Mesenchymal stem cell (in vitro differentiated cells and primary cell): ENCODE results near the gene EFNA1.
A peak's percentile ranks its signal among the peaks of the same experiment; 100 is the strongest.

Experiments used
- DNase-seq: peaks from one replicate; pipeline ENCODE4 v3.0.0-alpha.2; 2013
- H2AFZ ChIP-seq: one replicate; pipeline ENCODE4 v1.6.1; 2013; ENCODE audit warnings: low read depth, mild to moderate bottlenecking, control low read depth, inconsistent platforms, low read length, moderate library complexity
- H2AK5ac ChIP-seq: 2 replicates; pipeline ENCODE4 v1.6.1; 2013; ENCODE audit warnings: low read length, moderate library complexity, mild to moderate bottlenecking, inconsistent platforms; ENCODE audit not compliant: severe bottlenecking
- H2BK120ac ChIP-seq: one replicate; pipeline ENCODE4 v1.6.1; 2013; ENCODE audit warnings: low read depth, mild to moderate bottlenecking, inconsistent platforms, low read length, moderate library complexity
- H2BK12ac ChIP-seq, 2 experiments: one replicate each; pipeline ENCODE4 v1.6.1; 2013; ENCODE audit warnings: inconsistent platforms in 2 of 2, low read length in 2 of 2, mild to moderate bottlenecking in 2 of 2, moderate library complexity in 2 of 2, control low read depth in 1 of 2
- H2BK15ac ChIP-seq: one replicate; pipeline ENCODE4 v1.6.1; 2013; ENCODE audit warnings: mild to moderate bottlenecking, low read depth, inconsistent platforms; ENCODE audit not compliant: poor library complexity, severe bottlenecking
- H2BK5ac ChIP-seq: 2 replicates; pipeline ENCODE4 v1.6.1; 2013; ENCODE audit warnings: low read depth, mild to moderate bottlenecking, low read length, control low read depth, inconsistent platforms; ENCODE audit not compliant: poor library complexity, severe bottlenecking
- H3K14ac ChIP-seq, 2 experiments: one replicate each; pipeline ENCODE4 v1.6.1; 2013; ENCODE audit warnings: inconsistent platforms in 2 of 2, low read length in 2 of 2, control low read depth in 1 of 2, mild to moderate bottlenecking in 1 of 2, moderate library complexity in 1 of 2
- H3K18ac ChIP-seq, 2 experiments: one replicate each; pipeline ENCODE4 v1.6.1; 2013; ENCODE audit warnings: inconsistent platforms in 2 of 2, low read length in 2 of 2, control low read depth in 1 of 2, low read depth in 1 of 2, mild to moderate bottlenecking in 1 of 2
- H3K23ac ChIP-seq, 2 experiments: one replicate each; pipeline ENCODE4 v1.6.1; 2013; ENCODE audit warnings: inconsistent platforms in 2 of 2, low read length in 2 of 2, mild to moderate bottlenecking in 2 of 2, moderate library complexity in 2 of 2, control low read depth in 1 of 2
- H3K27ac ChIP-seq: 2 replicates; pipeline ENCODE4 v1.5.1; 2013; ENCODE audit warnings: mild to moderate bottlenecking, moderate library complexity, low read length, control low read depth, inconsistent platforms; ENCODE audit not compliant: poor library complexity, severe bottlenecking
- H3K27me3 ChIP-seq, 2 experiments: 2 replicates each; pipeline versions ENCODE4 v1.6.1 to v1.7.0; 2013; ENCODE audit warnings: low read length in 2 of 2, mild to moderate bottlenecking in 2 of 2, moderate library complexity in 2 of 2, control low read depth in 1 of 2, inconsistent platforms in 1 of 2; ENCODE audit not compliant: control insufficient read depth in 1 of 2, insufficient read depth in 1 of 2
- H3K36me3 ChIP-seq, 2 experiments: 2 replicates each; pipeline versions ENCODE4 v1.6.1 to v1.7.0; 2013; ENCODE audit warnings: low read length in 2 of 2, control low read depth in 1 of 2, inconsistent platforms in 1 of 2, low read depth in 1 of 2, mild to moderate bottlenecking in 1 of 2; ENCODE audit not compliant: insufficient read depth in 2 of 2, control insufficient read depth in 1 of 2
- H3K4ac ChIP-seq, 2 experiments: one replicate each; pipeline ENCODE4 v1.6.1; 2013; ENCODE audit warnings: inconsistent platforms in 2 of 2, low read length in 2 of 2, mild to moderate bottlenecking in 2 of 2, moderate library complexity in 2 of 2, control low read depth in 1 of 2, low read depth in 1 of 2
- H3K4me1 ChIP-seq: 2 replicates; pipeline ENCODE4 v1.6.1; 2013; ENCODE audit warnings: low read depth, low read length, control low read depth; ENCODE audit not compliant: control insufficient read depth, insufficient read depth
- H3K4me2 ChIP-seq: 2 replicates; pipeline ENCODE4 v1.6.1; 2013; ENCODE audit warnings: low read length, mild to moderate bottlenecking, inconsistent platforms; ENCODE audit not compliant: poor library complexity, severe bottlenecking
- H3K4me3 ChIP-seq, 2 experiments: 2 replicates each; pipeline versions ENCODE4 v1.5.1 to v1.7.0; 2013; ENCODE audit warnings: low read length in 2 of 2, mild to moderate bottlenecking in 2 of 2, control low read depth in 1 of 2, low read depth in 1 of 2; ENCODE audit not compliant: insufficient read depth in 1 of 2
- H3K79me1 ChIP-seq: replicated peaks from 2 replicates; pipeline ENCODE4 v1.6.1; 2013; ENCODE audit warnings: mild to moderate bottlenecking, control low read depth, low read length, inconsistent platforms; ENCODE audit not compliant: poor library complexity, severe bottlenecking
- H3K9ac ChIP-seq: 2 replicates; pipeline ENCODE4 v1.7.0; 2013; ENCODE audit warnings: mild to moderate bottlenecking, low read length, moderate library complexity
- H3K9me3 ChIP-seq: 2 replicates; pipeline ENCODE4 v1.7.0; 2013; ENCODE audit warnings: mild to moderate bottlenecking, low read length; ENCODE audit not compliant: control insufficient read depth
- H4K8ac ChIP-seq: one replicate; pipeline ENCODE4 v1.6.1; 2013; ENCODE audit warnings: inconsistent platforms, mild to moderate bottlenecking, low read length, moderate library complexity
- H4K91ac ChIP-seq: one replicate; pipeline ENCODE4 v1.6.1; 2013; ENCODE audit warnings: mild to moderate bottlenecking, low read length, inconsistent platforms
- WGBS: methylation state at CpG from one replicate; pipeline ENCODE4 v1.1.7; 2013; ENCODE audit warnings: mixed read lengths; 5-methylcytosine and 5-hydroxymethylcytosine counted together

EFNA1 gene

DNA sequence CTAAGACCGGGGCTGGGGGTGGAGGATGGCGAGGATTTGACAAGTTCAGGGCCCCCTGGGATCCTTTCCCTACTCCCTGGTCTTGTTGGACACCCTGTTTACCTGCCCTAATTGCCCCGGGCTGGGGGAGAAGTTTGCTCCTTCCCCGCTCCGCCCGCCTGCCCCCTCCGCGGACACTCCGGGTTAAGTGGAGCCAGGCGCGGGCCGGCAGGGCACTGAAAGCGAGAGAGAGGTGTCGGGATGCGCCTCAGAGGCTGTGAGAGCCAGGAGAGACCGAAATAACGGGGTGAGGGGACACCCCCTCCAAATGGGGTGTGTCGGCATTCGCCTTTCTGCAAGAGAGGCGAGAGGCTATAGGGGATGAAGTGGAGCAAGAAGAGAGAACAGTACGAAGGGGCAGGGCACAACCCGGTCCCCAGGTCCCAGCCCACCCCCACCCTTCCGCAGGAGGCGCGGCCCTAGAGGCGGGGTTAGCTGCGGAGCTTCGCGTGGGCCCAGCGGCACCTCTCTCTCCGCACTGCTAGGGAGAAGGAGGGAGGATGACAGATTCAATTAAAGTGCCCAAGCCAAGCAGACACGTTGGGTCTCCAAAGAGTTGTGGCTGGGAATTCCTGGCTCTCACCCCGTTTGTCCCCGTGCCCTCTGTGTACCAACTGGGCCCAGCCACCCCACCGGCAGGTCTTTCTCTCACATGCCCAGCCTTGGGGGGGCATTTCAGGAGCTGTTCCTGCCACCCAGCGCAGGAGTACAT, 45.2 kb upstream of the EFNA1 start:
- Histone ChIP-seq H2BK5ac (no peak overlapping the region), H3K4me3 (no peak overlapping the region), H3K4me2 (peak overlapping the region; percentile 41), H4K91ac (no peak overlapping the region), H2BK120ac (no peak overlapping the region), H2AFZ (no peak overlapping the region), H2AK5ac (no peak overlapping the region), H3K18ac (no peak overlapping the region), H3K27me3 (peaks cover 57 to 60% of the 10 kb centered on the region in 2 experiments), H3K14ac (no peak overlapping the region), H3K27ac (no peak overlapping the region), H3K9me3 (no peaks in the 10 kb centered on the region), H2BK15ac (no peak overlapping the region), H4K8ac (no peak overlapping the region), H3K9ac (no peak overlapping the region), H3K4me1 (peaks cover 67% of the 10 kb centered on the region), H2BK12ac (no peak overlapping the region), H3K79me1 (no peaks in the 10 kb centered on the region), H3K23ac (peak overlapping the region in 1 of 2 experiments; percentile 91), H3K4ac (no peak overlapping the region), H3K36me3 (peaks cover 0 to 4% of the 10 kb centered on the region in 2 experiments)
- no peak for DNase-seq
- 7% methylated on average over 31 of the region's 36 CpGs for WGBS

DNA sequence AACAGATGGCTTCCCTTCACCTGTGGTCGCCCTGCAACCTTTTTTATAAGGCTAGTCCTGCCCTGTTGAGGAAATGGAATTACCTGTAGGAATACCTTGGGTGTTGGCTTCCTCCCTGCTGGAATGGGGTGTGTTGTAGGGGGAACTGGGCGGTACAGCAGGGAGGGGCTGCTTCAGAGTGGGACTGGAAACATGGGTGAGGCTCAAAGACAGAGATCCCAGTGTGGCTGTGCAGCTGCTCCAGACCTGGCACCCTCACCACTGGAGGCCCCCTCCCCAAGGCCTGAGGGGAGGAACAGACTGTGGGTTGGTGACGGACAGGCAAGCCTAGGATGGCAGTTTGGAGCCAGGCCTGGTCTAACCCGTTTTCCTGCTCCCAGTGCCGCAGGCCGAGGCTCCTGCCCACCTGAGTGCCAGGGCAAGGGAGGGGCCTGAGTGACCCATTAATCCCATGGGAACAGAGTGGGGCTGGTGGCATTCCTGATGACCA, 44.6 kb upstream of the EFNA1 start:
- H3K9ac ChIP-seq = no peak overlapping the region

DNA sequence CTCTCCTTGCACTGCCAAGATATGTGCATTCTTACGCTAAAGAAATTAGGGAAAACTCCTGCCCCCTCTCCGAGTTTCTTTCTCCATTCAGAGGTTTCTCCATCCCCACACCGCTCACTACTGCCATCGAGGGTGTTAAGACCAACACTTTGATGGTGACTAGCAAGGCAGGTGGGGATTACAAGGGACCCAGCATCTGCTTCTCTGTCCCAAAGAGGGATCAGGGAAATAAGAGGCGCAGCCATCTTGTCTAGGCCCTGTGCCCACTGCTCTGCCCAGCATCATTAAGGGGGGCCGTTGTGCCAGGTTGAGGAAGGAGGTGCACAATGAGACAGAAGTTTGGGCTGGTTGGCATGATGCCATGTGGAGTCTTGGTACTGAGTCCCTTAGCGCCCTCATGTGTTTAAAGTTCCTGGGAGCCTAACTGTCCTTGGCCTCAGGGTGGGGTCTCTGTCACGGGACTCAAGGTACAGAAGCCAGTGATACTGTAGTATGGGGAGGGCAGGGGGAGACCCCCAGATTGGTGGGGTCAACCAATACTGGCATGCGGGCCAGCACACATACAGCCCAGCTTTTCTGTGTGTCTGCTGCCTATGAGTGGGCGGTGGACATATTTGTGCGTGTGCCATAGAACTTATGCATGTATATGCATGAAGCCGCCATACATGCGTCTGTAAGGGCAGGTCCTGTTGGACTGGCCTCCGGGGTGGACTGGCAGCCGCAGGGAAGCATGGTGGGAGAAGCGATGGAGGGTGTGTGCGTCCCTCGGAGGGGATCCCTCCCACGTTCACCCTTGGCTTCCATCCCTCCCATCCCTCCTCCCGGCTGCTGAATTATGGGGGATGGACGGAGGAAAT, 43.6 kb upstream of the EFNA1 start:
- H3K27ac ChIP-seq = no peak overlapping the region
- no peak overlapping the region for H4K91ac ChIP-seq
- no peaks in the 10 kb centered on the region for H3K79me1 ChIP-seq
- H2BK15ac ChIP-seq = peak overlapping the region; percentile 21
- peak overlapping the region in 1 of 2 experiments; percentile 0 for H2BK12ac ChIP-seq
- H3K4me2 ChIP-seq = peak overlapping the region; percentile 62
- H2BK5ac ChIP-seq = no peak overlapping the region
- H3K4ac ChIP-seq = peak overlapping the region in 1 of 2 experiments; percentile 37
- DNase-seq = peak; percentile 48
- H3K14ac ChIP-seq = peak overlapping the region in 1 of 2 experiments; percentile 6
- H3K18ac ChIP-seq = no peak overlapping the region
- peak overlapping the region; percentile 44 for H2AFZ ChIP-seq
- peaks cover 51 to 52% of the 10 kb centered on the region in 2 experiments for H3K27me3 ChIP-seq
- peaks cover 59% of the 10 kb centered on the region for H3K4me1 ChIP-seq
- H3K36me3 ChIP-seq = peaks cover 0 to 4% of the 10 kb centered on the region in 2 experiments
- no peak overlapping the region for H2AK5ac ChIP-seq
- 46% methylated on average over 16 of the region's 21 CpGs for WGBS
- H2BK120ac ChIP-seq = no peak overlapping the region
- peak overlapping the region; percentile 65 for H4K8ac ChIP-seq
- H3K23ac ChIP-seq = no peak overlapping the region
- H3K4me3 ChIP-seq = peak overlapping the region in 1 of 2 experiments; percentile 84
- peak overlapping the region; percentile 81 for H3K9ac ChIP-seq
- H3K9me3 ChIP-seq = no peaks in the 10 kb centered on the region

More for the DNA sequence above, 44.6 kb upstream of the EFNA1 start:
- no peaks in the 10 kb centered on the region for H3K9me3 ChIP-seq
- H2BK12ac ChIP-seq = peak overlapping the region in 1 of 2 experiments; percentile 11
- no peak overlapping the region for H3K4me3 ChIP-seq
- no peak overlapping the region for H3K4ac ChIP-seq
- H3K79me1 ChIP-seq = no peaks in the 10 kb centered on the region
- no peak overlapping the region for H4K8ac ChIP-seq
- H3K4me2 ChIP-seq = no peak overlapping the region
- no peak overlapping the region for H2AFZ ChIP-seq
- no peak overlapping the region for H2BK5ac ChIP-seq
- WGBS = 75% methylated on average over 6 of the region's 6 CpGs
- H3K36me3 ChIP-seq = peaks cover 0 to 4% of the 10 kb centered on the region in 2 experiments
- H3K27ac ChIP-seq = no peak overlapping the region
- peaks cover 67% of the 10 kb centered on the region for H3K4me1 ChIP-seq
- no peak overlapping the region for H3K14ac ChIP-seq
- no peak overlapping the region for H3K18ac ChIP-seq
- H3K23ac ChIP-seq = peak overlapping the region in 1 of 2 experiments; percentile 26
- H2BK120ac ChIP-seq = no peak overlapping the region
- no peak for DNase-seq
- H3K27me3 ChIP-seq = peaks cover 54 to 57% of the 10 kb centered on the region in 2 experiments
- peak overlapping the region; percentile 31 for H4K91ac ChIP-seq
- no peak overlapping the region for H2BK15ac ChIP-seq
- no peak overlapping the region for H2AK5ac ChIP-seq
